PC-3 (cell line): ENCODE data around the gene BCL6. TPM values are rescaled to one million over a fixed set of nuclear protein-coding genes. Genes with fewer than 3 reads are reported as not detected.

Experiments used
- ATAC-seq: fragments of 200-7000 bp; cut with Tn5 transposase; 2 replicates; pipeline ENCODE4 v1.9.1; 2020; ENCODE audit warnings: mild to moderate bottlenecking, moderate library complexity
- BruUV-seq: library from RNA; stranded (reverse); fragments of 400-500 nt; replicated peaks from 2 replicates; lab custom pipeline; 2021; lab: Mats Ljungman, UMichigan
- CTCF ChIA-PET: fragments of 300-600 bp; sonication (Branson Sonifier 250); formaldehyde crosslinking; loops from one replicate; lab custom pipeline; 2022; ENCODE audit warnings: antibody characterized with exemption; lab: Charles Lee
- POLR2A ChIA-PET: fragments of 300-600 bp; sonication (Branson Sonifier 250); formaldehyde crosslinking; loops from one replicate; lab custom pipeline; 2022; ENCODE audit warnings: antibody characterized with exemption; ENCODE audit not compliant: unreplicated experiment; lab: Charles Lee
- DNase-seq: peaks from one replicate; pipeline ENCODE4 v3.0.0-alpha.2; 2015
- H2AFZ ChIP-seq: fragments of 300-600 bp; sonication (generic); 2 replicates; pipeline ENCODE4 v1.6.0; 2016; ENCODE audit warnings: antibody characterized with exemption, low read length
- H3F3A ChIP-seq: fragments of 300-600 bp; sonication (generic); one replicate; pipeline ENCODE4 v1.6.0; 2017; ENCODE audit warnings: antibody characterized with exemption, low read length, control low read depth, mild to moderate bottlenecking; ENCODE audit not compliant: unreplicated experiment
- H3K27ac ChIP-seq: fragments of 300-600 bp; sonication (generic); 2 replicates; pipeline ENCODE4 v1.5.1; 2016; ENCODE audit warnings: mild to moderate bottlenecking, low read length
- H3K27me3 ChIP-seq: fragments of 300-600 bp; sonication (generic); 2 replicates; pipeline ENCODE4 v1.6.1; 2016; ENCODE audit warnings: low read length, mixed read lengths
- H3K36me3 ChIP-seq: fragments of 300-600 bp; sonication (generic); 2 replicates; pipeline ENCODE4 v1.6.1; 2016; ENCODE audit warnings: low read depth, mixed run types, low read length, mixed read lengths
- H3K4me1 ChIP-seq: fragments of 300-600 bp; sonication (generic); 2 replicates; pipeline ENCODE4 v1.5.1; 2016; ENCODE audit warnings: low read length; ENCODE audit not compliant: insufficient read depth
- H3K4me2 ChIP-seq: fragments of 300-600 bp; sonication (generic); 2 replicates; pipeline ENCODE4 v1.6.0; 2016; ENCODE audit warnings: low read length
- H3K4me3 ChIP-seq: fragments of 300-600 bp; sonication (generic); 2 replicates; pipeline ENCODE4 v1.5.1; 2016; ENCODE audit warnings: mild to moderate bottlenecking, low read length, mixed read lengths
- H3K79me2 ChIP-seq: fragments of 300-600 bp; sonication (generic); 2 replicates; pipeline ENCODE4 v1.6.1; 2017; ENCODE audit warnings: low read length, mixed read lengths
- H3K9ac ChIP-seq: fragments of 300-600 bp; sonication (generic); 2 replicates; pipeline ENCODE4 v1.6.0; 2016; ENCODE audit warnings: mild to moderate bottlenecking, low read length
- H3K9me2 ChIP-seq: fragments of 300-600 bp; sonication (generic); replicated peaks from 2 replicates; pipeline ENCODE4 v1.6.1; 2016; ENCODE audit warnings: mixed run types, low read length, mixed read lengths
- H3K9me3 ChIP-seq: fragments of 300-600 bp; sonication (generic); 2 replicates; pipeline ENCODE4 v1.6.1; 2016; ENCODE audit warnings: low read length, mixed read lengths
- H4K20me1 ChIP-seq: fragments of 300-600 bp; sonication (generic); 2 replicates; pipeline ENCODE4 v1.6.1; 2016; ENCODE audit warnings: low read length, mixed read lengths
- CTCF ChIP-seq: fragments of 300-600 bp; sonication (generic); conservative IDR thresholded peaks from 2 replicates; pipeline ENCODE4 v1.5.1; 2017; ENCODE audit warnings: antibody characterized with exemption, low read depth, mild to moderate bottlenecking, low read length
- EZH2 ChIP-seq: fragments of 300-600 bp; sonication (generic); IDR thresholded peaks from one replicate; pipeline ENCODE4 v1.6.1; 2017; ENCODE audit warnings: antibody characterized with exemption, mild to moderate bottlenecking, low read length; ENCODE audit not compliant: unreplicated experiment
- EZH2phosphoT487 ChIP-seq: fragments of 300-600 bp; sonication (generic); IDR thresholded peaks from 2 replicates; pipeline ENCODE4 v1.6.1; 2018; ENCODE audit warnings: mild to moderate bottlenecking, antibody characterized with exemption, low read length, borderline replicate concordance
- intact Hi-C: fragments of 100-400 bp; cut with micrococcal nuclease; formaldehyde crosslinking; loops from 2 replicates; pipeline ENCODE4 v1.9.0; 2023
- total RNA-seq: library from RNA; depleted of rRNA; stranded (reverse); fragments of >200 nt; gene quantifications from 2 replicates; pipeline ENCODE4 v1.2.3, GENCODE V29; 2014

The BCL6 gene
- total RNA-seq, 1 experiment from 2014 or later = 11.8 TPM

GRCh38 chr3:187718802-187719201 lies 26.5 kb downstream of the BCL6 start:
- Histone ChIP-seq H4K20me1 (no peaks in the 10 kb centered on the region), H3K9me3 (no peaks in the 10 kb centered on the region), H3K4me3 (no peak overlapping the region), H3K79me2 (no peaks in the 10 kb centered on the region), H3K9me2 (no peaks in the 10 kb centered on the region), H3K4me1 (peaks cover 4% of the 10 kb centered on the region; the same call in 1 of the 2 replicates), H3F3A (no peaks in the 10 kb centered on the region), H2AFZ (no peak overlapping the region), H3K9ac (no peak overlapping the region), H3K27me3 (no peaks in the 10 kb centered on the region), H3K4me2 (no peak overlapping the region), H3K36me3 (peaks cover 9% of the 10 kb centered on the region; the same call in 1 of the 2 replicates), H3K27ac (no peak overlapping the region)
- ATAC-seq (no peak), DNase-seq (no peak)
- POLR2A ChIA-PET = no interaction called here
- intact Hi-C loops = no loop called here
- no TSS peak for BruUV-seq
- CTCF ChIA-PET = no interaction called here
- TF ChIP-seq EZH2 (no peak), CTCF (no peak), EZH2phosphoT487 (no peak)

GRCh38 chr3:187717572-187717971 lies 27.7 kb downstream of the BCL6 start:
- H3K27ac ChIP-seq = no peak overlapping the region
- H2AFZ ChIP-seq = no peak overlapping the region
- H4K20me1 ChIP-seq = no peaks in the 10 kb centered on the region
- intact Hi-C loops = no loop called here
- no peaks in the 10 kb centered on the region for H3K27me3 ChIP-seq
- no peaks in the 10 kb centered on the region for H3K9me2 ChIP-seq
- no peaks in the 10 kb centered on the region for H3K79me2 ChIP-seq
- no peak for DNase-seq
- H3F3A ChIP-seq = no peaks in the 10 kb centered on the region
- H3K4me3 ChIP-seq = no peak overlapping the region
- ChIA-PET CTCF (interaction anchor here (0.5 kb wide), 1 partner anchor 20 kb away, joined by 8 read pairs; no protein-coding TSS in a partner anchor), POLR2A (interaction anchor here (0.5 kb wide), 1 partner anchor 804 kb away, joined by 3 read pairs; no protein-coding TSS in a partner anchor)
- TF ChIP-seq CTCF = no peak
- TF ChIP-seq EZH2phosphoT487 = no peak
- no peak for TF ChIP-seq EZH2
- 0 out of 2 replicates have a peak, but pooled peaks cover 3% of the 10 kb centered on the region for H3K36me3 ChIP-seq
- no TSS peak for BruUV-seq
- H3K4me1 ChIP-seq = peaks cover 7% of the 10 kb centered on the region; the same call in 1 of the 2 replicates
- H3K9ac ChIP-seq = no peak overlapping the region
- no peak overlapping the region for H3K4me2 ChIP-seq
- no peak for ATAC-seq
- H3K9me3 ChIP-seq = no peaks in the 10 kb centered on the region

GRCh38 chr3:187714404-187714979 lies 30.8 kb downstream of the BCL6 start:
- Histone ChIP-seq H3K4me2 (peak overlapping the region; percentile 45), H3K4me1 (peaks cover 7% of the 10 kb centered on the region; the same call in 1 of the 2 replicates), H3K9me3 (no peaks in the 10 kb centered on the region), H3F3A (no peaks in the 10 kb centered on the region), H3K9ac (no peak overlapping the region), H3K4me3 (no peak overlapping the region), H2AFZ (peak overlapping the region; percentile 68), H3K27me3 (no peaks in the 10 kb centered on the region), H3K79me2 (no peaks in the 10 kb centered on the region), H3K9me2 (no peaks in the 10 kb centered on the region), H3K27ac (no peak overlapping the region), H4K20me1 (no peaks in the 10 kb centered on the region), H3K36me3 (no peaks in the 10 kb centered on the region)
- ChIA-PET POLR2A (no interaction called here), CTCF (interaction anchor here (0.7 to 1.5 kb wide), 4 partner anchors 11 to 593 kb away, joined by 3 to 8 read pairs (median 6); no protein-coding TSS in a partner anchor)
- no TSS peak for BruUV-seq
- TF ChIP-seq EZH2 (no peak), CTCF (peak; percentile 97), EZH2phosphoT487 (no peak)
- DNase-seq (peak; percentile 92), ATAC-seq (peak; percentile 87)
- intact Hi-C loops = loop anchor here (1.0 to 2.0 kb wide), 5 partner anchors 35 to 602 kb away; no protein-coding TSS in a partner anchor
